Esophagus (tissue), 2 donors: ENCODE data around the gene FBXO21. TPM values are rescaled to one million over a fixed set of nuclear protein-coding genes. Genes with fewer than 3 reads are reported as not detected.

Experiments used
- H3K27ac ChIP-seq, 2 donors: one replicate each; pipeline ENCODE4 v1.5.1; 2013; ENCODE audit warnings: low read depth in 2 of 2, mild to moderate bottlenecking in 2 of 2, inconsistent platforms in 1 of 2, low read length in 1 of 2, moderate library complexity in 1 of 2
- H3K27me3 ChIP-seq, 2 donors: one replicate each; pipeline ENCODE4 v1.6.1; 2013; ENCODE audit warnings: low read length in 2 of 2, control low read depth in 1 of 2, mild to moderate bottlenecking in 1 of 2; ENCODE audit not compliant: insufficient read depth in 2 of 2, control insufficient read depth in 1 of 2
- H3K36me3 ChIP-seq, 2 donors: one replicate each; pipeline ENCODE4 v1.6.1; 2013; ENCODE audit warnings: low read length in 1 of 2; ENCODE audit not compliant: control insufficient read depth in 2 of 2, insufficient read depth in 2 of 2
- H3K4me1 ChIP-seq, 2 donors: one replicate each; pipeline ENCODE4 v1.6.1; 2013; ENCODE audit warnings: low read length in 1 of 2; ENCODE audit not compliant: control insufficient read depth in 2 of 2, insufficient read depth in 2 of 2
- H3K4me3 ChIP-seq, 2 donors: one replicate each; pipeline ENCODE4 v1.5.1; 2013; ENCODE audit warnings: low read length in 2 of 2, mild to moderate bottlenecking in 2 of 2, low read depth in 1 of 2, moderate library complexity in 1 of 2
- H3K9me3 ChIP-seq, 2 donors: one replicate each; pipeline ENCODE4 v1.6.1; 2013; ENCODE audit warnings: mild to moderate bottlenecking in 2 of 2, low read depth in 1 of 2, low read length in 1 of 2, moderate library complexity in 1 of 2; ENCODE audit not compliant: control insufficient read depth in 2 of 2, insufficient read depth in 1 of 2
- WGBS, 2 donors: extraction: QIAGEN DNeasy Blood & Tissue Kit; methylation state at CpG; one replicate each; pipeline ENCODE4 v1.1.7; 2013; 5-methylcytosine and 5-hydroxymethylcytosine counted together
- polyA plus RNA-seq, 2 donors: library from polyadenylated mRNA; stranded (reverse); fragments of 200-250 nt; gene quantifications; one replicate each; pipeline ENCODE4 v1.2.3, GENCODE V29; 2013
- donor health status: healthy with polysubstance abuse.
- donor health status: Bipolar disorder and iron deficiency.

Gene FBXO21
- polyA plus RNA-seq, 2 donors, result 4.4 to 9.1 TPM

DNA sequence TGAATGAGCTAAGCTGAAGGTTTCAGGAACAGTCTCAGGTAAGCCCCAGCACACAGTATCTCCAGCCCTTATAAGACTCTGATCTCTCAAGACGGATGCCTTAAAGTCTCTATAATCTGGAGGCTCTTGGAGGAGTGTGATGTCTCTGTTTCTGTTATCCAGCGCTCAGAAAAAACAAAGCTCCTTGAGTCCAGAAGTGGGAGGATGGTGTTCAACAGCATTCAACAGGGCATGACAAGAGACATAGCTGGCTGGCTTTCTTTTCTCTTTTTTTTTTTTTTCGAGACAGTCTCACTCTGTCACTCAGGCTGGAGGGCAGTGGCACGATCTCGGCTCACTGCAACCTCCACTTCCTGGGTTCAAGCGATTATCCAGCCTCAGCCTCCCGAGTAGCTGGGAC, 59.5 kb downstream of the FBXO21 start:
- Histone ChIP-seq H3K4me3 (no peak overlapping the region), H3K9me3 (peaks cover 0 to 10% of the 10 kb centered on the region in 2 donors), H3K36me3 (no peaks in the 10 kb centered on the region), H3K4me1 (no peaks in the 10 kb centered on the region), H3K27ac (no peak overlapping the region), H3K27me3 (no peaks in the 10 kb centered on the region)
- WGBS, 2 donors, result 80 to 82% methylated on average over 7 of the region's 7 CpGs

DNA sequence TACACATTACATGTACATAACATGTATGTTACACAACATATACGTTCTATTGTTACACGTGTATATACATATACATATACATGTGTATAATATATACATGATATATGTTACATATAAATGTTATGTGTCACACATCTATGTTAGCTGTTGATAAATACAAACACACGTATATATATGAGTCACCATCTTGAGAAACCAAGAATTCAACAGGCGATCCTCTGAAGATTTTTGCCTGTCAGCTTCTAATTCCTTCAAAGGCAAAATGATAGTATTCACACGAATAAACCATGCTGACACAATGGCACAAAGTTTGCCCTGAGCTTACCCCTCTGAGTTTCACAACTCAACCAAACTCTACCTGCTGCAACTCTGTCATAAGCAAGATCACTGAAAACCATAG, 60.9 kb downstream of the FBXO21 start:
- peaks cover 0 to 4% of the 10 kb centered on the region in 2 donors for H3K4me1 ChIP-seq
- H3K9me3 ChIP-seq, result peaks cover 0 to 10% of the 10 kb centered on the region in 2 donors
- 79 to 81% methylated on average over 5 of the region's 5 CpGs for WGBS, 2 donors
- H3K36me3 ChIP-seq, result no peaks in the 10 kb centered on the region
- no peak overlapping the region for H3K4me3 ChIP-seq
- no peak overlapping the region for H3K27ac ChIP-seq
- no peaks in the 10 kb centered on the region for H3K27me3 ChIP-seq

DNA sequence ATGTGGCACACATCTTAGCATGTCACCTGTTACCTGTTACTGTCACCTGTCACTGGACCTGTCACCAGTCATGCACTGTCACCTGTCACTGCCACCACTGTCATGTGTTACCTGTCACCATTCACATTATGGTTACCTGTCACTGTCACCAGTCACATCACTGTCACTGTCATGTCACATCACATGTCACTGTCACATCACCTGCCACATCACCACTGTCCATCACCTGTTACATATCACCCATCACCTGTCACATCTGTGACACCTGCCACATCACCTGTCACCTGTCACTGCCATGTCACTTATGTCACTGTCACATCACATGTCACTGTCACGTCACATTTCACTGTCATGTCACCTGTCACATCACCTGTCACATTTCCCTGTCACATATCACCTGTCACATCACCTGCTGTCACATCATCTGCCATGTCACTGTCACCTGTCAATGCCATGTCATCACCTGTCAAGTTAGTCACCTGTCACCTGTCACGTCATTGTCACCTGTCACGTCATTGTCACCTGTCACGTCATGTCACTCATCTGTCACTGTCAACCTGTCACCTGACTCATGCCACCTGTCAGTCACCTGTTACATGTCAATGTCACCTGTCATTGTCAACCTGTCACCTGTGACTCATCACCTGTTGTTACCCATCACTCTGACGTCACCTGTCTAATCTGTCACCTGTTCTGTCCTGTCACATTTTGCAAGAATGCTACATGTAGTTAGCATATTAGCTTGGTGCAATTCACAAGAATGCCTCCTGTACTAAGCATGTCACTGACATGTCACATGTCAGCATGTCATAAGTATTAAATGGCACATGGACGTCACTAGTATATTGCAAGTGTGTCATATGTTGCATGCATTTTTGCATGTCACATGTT, 62.1 kb downstream of the FBXO21 start:
- no peak overlapping the region for H3K27ac ChIP-seq
- H3K36me3 ChIP-seq, result no peaks in the 10 kb centered on the region
- no peaks in the 10 kb centered on the region for H3K27me3 ChIP-seq
- H3K4me1 ChIP-seq, result peaks cover 0 to 4% of the 10 kb centered on the region in 2 donors
- 88 to 92% methylated on average over 6 of the region's 6 CpGs for WGBS, 2 donors
- peaks cover 0 to 10% of the 10 kb centered on the region in 2 donors for H3K9me3 ChIP-seq
- no peak overlapping the region for H3K4me3 ChIP-seq

DNA sequence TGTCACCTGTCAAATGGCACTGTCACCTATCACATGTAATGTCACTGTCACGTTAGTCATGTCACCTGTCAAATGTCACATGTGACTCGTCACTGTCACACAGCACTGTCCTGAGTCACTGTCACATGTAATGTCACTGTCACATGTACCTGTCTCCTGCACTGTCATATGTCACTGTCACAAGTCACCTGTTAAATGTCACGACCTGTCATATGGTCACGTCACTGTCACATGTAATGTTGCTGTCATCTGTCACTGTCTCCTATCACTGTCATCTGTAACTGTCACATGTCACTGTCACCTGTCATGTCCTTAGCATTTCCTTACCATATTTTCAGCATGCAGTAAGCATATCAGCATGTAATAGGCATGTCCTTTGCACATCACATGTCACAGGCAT, 63.9 kb downstream of the FBXO21 start:
- no peaks in the 10 kb centered on the region for H3K27me3 ChIP-seq
- peaks cover 0 to 10% of the 10 kb centered on the region in 2 donors for H3K9me3 ChIP-seq
- WGBS, 2 donors, result 86 to 92% methylated on average over 4 of the region's 4 CpGs
- H3K36me3 ChIP-seq, result no peaks in the 10 kb centered on the region
- no peak overlapping the region for H3K4me3 ChIP-seq
- no peak overlapping the region for H3K27ac ChIP-seq
- peaks cover 0 to 4% of the 10 kb centered on the region in 2 donors for H3K4me1 ChIP-seq

DNA sequence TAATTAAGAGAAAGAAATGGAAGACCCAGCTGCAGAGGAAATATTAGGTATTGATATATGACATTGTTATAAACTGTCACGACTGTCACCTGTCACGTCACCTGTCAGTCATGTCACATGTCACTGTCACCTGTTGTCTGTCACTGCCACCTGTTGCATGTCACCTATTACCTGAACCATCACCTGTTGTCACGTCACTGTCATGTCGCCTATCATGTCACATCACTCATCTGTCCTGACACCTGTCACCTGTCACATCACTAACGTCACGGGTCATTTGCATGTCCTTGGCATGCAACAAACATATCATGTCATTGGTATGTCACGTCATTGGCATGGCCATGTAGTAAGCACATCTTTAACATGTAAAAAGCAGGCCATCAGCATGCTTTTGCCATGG, 64.5 kb downstream of the FBXO21 start:
- 84 to 89% methylated on average over 7 of the region's 7 CpGs for WGBS, 2 donors
- peaks cover 0 to 4% of the 10 kb centered on the region in 2 donors for H3K4me1 ChIP-seq
- H3K27ac ChIP-seq, result no peak overlapping the region
- H3K4me3 ChIP-seq, result no peak overlapping the region
- H3K9me3 ChIP-seq, result peaks cover 0 to 10% of the 10 kb centered on the region in 2 donors
- no peaks in the 10 kb centered on the region for H3K27me3 ChIP-seq
- H3K36me3 ChIP-seq, result no peaks in the 10 kb centered on the region

DNA sequence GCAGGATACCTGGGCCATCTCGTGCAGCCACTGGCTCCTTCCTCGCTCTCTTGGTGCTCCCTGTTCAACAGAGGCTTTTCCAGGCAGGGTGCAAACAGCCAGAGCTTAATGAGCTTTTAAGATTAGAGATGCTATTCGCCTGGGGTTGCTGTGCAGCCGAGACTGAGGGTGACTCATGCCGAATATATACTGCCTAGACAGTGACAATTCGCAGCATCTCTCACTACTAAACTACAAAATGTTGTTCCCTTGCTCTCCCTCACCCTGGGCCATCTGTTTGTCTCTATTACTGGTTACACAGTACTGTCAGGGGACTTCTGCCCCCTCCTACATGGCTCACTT, 65.0 kb downstream of the FBXO21 start:
- 38 to 47% methylated on average over 6 of the region's 6 CpGs for WGBS, 2 donors
- Histone ChIP-seq H3K36me3 (no peaks in the 10 kb centered on the region), H3K27ac (no peak overlapping the region), H3K9me3 (peaks cover 0 to 10% of the 10 kb centered on the region in 2 donors), H3K27me3 (no peaks in the 10 kb centered on the region), H3K4me1 (peaks cover 0 to 4% of the 10 kb centered on the region in 2 donors), H3K4me3 (no peak overlapping the region)

DNA sequence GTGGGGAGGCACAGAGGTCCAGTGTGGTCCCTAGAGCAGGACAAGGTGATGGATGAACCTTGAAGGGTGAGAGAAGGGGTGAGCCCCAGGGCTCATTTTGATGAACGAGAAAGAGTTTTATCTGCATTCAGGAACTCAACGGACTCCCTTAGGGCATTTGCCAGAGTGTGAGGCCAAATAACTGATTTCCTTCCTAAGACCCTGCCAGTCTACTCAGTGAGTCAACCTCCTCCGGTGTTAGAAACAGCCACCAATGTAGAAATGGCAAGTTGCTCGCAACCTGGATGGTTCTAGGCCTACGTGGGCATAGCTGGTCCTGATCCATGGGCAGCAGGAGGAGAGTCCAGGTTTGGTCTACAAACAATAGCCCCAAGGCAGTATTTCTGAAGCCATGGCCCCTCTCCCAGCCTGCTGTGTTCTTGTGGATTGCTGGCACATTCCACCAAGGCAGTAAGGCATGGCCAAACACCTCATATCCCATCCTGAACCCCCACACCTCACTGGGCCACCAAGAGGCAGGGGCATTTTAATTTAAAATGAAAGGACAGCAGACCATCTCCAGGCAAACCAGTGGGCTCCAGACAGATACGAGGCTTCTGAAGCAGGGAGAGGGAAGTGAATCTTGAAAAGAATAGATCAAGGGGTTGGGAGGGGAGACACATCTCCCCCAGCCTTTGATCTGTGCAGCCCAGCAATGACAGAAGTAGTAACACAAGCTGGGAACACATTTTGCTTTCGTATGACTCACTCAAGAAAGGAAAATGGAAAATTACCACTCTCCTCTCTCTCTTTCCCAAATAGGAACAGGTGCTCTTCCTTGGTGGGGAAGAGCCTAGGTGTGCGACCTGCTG, 65.6 kb downstream of the FBXO21 start:
- Histone ChIP-seq H3K4me3 (no peak overlapping the region), H3K4me1 (peaks cover 0 to 4% of the 10 kb centered on the region in 2 donors), H3K27me3 (no peaks in the 10 kb centered on the region), H3K27ac (no peak overlapping the region), H3K9me3 (peaks cover 0 to 10% of the 10 kb centered on the region in 2 donors), H3K36me3 (no peaks in the 10 kb centered on the region)
- 52 to 71% methylated on average over 8 of the region's 8 CpGs for WGBS, 2 donors

DNA sequence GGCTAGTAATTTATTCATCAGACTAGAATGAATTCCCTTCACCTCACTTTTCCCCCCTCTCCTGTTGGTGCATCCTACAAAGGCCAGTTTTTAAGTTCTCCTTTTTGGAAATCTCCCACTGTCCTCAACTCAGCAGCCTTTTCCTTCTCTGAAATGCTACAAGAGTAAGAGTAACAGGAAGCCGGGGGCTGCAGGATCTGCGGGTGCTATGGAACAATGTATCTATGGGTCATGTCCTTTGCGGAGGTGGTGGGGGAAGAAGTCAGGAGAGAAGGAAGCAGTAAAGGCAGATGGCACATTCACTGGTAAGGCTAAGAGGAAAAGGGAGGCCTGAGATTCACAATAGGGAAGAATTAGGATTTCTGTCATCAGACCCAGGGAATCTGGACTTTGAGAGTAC, 68.8 kb downstream of the FBXO21 start:
- Histone ChIP-seq H3K36me3 (no peaks in the 10 kb centered on the region), H3K9me3 (no peaks in the 10 kb centered on the region)
- WGBS, 2 donors, result 67 to 83% methylated on average over 3 of the region's 3 CpGs

DNA sequence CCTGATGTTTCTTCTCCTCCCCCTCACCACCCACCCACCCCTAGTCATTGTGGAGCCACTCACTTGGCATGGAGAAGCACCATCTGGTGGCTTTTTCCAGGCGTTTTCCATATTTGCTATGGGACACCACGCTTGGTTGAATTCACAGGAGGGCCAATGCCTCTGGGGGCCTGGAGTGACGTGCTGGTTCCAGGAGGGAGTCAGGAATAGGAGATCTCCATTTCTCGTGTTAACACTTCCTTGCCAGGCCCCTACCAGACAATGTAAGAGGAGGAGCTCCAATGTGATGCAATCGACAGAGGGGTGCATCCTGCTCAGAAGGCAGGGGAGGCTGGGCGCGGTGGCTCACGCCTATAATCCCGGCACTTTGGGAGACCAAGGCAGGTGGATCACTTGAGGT, 69.5 kb downstream of the FBXO21 start:
- peaks cover 0 to 4% of the 10 kb centered on the region in 2 donors for H3K4me1 ChIP-seq
- no peaks in the 10 kb centered on the region for H3K36me3 ChIP-seq
- no peak overlapping the region for H3K27ac ChIP-seq
- H3K4me3 ChIP-seq, result no peak overlapping the region
- WGBS, 2 donors, result 65 to 66% methylated on average over 9 of the region's 9 CpGs
- H3K27me3 ChIP-seq, result no peaks in the 10 kb centered on the region
- H3K9me3 ChIP-seq, result no peaks in the 10 kb centered on the region

More for the DNA sequence above, 68.8 kb downstream of the FBXO21 start:
- Histone ChIP-seq H3K4me1 (peaks cover 0 to 4% of the 10 kb centered on the region in 2 donors), H3K4me3 (no peak overlapping the region), H3K27me3 (no peaks in the 10 kb centered on the region), H3K27ac (no peak overlapping the region)
